ENCODE results near the gene DPP8.

GRCh38 chr15:65524226-65524625 lies 6.7 kb upstream of the DPP8 start:
- TF ChIP-seq ZNF184 (tag by site-specific recombination; IDR thresholded peaks at IDR 0.05): no peak
- TF ChIP-seq, protein P1, sequence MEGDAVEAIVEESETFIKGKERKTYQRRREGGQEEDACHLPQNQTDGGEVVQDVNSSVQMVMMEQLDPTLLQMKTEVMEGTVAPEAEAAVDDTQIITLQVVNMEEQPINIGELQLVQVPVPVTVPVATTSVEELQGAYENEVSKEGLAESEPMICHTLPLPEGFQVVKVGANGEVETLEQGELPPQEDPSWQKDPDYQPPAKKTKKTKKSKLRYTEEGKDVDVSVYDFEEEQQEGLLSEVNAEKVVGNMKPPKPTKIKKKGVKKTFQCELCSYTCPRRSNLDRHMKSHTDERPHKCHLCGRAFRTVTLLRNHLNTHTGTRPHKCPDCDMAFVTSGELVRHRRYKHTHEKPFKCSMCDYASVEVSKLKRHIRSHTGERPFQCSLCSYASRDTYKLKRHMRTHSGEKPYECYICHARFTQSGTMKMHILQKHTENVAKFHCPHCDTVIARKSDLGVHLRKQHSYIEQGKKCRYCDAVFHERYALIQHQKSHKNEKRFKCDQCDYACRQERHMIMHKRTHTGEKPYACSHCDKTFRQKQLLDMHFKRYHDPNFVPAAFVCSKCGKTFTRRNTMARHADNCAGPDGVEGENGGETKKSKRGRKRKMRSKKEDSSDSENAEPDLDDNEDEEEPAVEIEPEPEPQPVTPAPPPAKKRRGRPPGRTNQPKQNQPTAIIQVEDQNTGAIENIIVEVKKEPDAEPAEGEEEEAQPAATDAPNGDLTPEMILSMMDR (tag by site-specific recombination; IDR thresholded peaks at IDR 0.05): no peak
- no peak for TF ChIP-seq ZNF555 (tag by site-specific recombination; conservative IDR thresholded peaks at IDR 0.05)
- TF ChIP-seq PBX3 (CRISPR knock-in tag; IDR thresholded peaks at IDR 0.05): no peak
- no peak for TF ChIP-seq ZEB2 (tag by site-specific recombination; IDR thresholded peaks at IDR 0.05)
- TF ChIP-seq MEIS1 (CRISPR knock-in tag; IDR thresholded peaks at IDR 0.05; ENCODE audit: borderline replicate concordance): no peak
- no peak for TF ChIP-seq REST (tag by site-specific recombination; IDR thresholded peaks at IDR 0.05)
- no peak for TF ChIP-seq KLF10 (tag by site-specific recombination; IDR thresholded peaks at IDR 0.05)
- no peak for TF ChIP-seq ZSCAN4 (tag by site-specific recombination; IDR thresholded peaks at IDR 0.05)
- TF ChIP-seq, protein P2, sequence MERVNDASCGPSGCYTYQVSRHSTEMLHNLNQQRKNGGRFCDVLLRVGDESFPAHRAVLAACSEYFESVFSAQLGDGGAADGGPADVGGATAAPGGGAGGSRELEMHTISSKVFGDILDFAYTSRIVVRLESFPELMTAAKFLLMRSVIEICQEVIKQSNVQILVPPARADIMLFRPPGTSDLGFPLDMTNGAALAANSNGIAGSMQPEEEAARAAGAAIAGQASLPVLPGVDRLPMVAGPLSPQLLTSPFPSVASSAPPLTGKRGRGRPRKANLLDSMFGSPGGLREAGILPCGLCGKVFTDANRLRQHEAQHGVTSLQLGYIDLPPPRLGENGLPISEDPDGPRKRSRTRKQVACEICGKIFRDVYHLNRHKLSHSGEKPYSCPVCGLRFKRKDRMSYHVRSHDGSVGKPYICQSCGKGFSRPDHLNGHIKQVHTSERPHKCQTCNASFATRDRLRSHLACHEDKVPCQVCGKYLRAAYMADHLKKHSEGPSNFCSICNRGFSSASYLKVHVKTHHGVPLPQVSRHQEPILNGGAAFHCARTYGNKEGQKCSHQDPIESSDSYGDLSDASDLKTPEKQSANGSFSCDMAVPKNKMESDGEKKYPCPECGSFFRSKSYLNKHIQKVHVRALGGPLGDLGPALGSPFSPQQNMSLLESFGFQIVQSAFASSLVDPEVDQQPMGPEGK (tag by site-specific recombination; IDR thresholded peaks at IDR 0.05): no peak
- TF ChIP-seq, protein P3, sequence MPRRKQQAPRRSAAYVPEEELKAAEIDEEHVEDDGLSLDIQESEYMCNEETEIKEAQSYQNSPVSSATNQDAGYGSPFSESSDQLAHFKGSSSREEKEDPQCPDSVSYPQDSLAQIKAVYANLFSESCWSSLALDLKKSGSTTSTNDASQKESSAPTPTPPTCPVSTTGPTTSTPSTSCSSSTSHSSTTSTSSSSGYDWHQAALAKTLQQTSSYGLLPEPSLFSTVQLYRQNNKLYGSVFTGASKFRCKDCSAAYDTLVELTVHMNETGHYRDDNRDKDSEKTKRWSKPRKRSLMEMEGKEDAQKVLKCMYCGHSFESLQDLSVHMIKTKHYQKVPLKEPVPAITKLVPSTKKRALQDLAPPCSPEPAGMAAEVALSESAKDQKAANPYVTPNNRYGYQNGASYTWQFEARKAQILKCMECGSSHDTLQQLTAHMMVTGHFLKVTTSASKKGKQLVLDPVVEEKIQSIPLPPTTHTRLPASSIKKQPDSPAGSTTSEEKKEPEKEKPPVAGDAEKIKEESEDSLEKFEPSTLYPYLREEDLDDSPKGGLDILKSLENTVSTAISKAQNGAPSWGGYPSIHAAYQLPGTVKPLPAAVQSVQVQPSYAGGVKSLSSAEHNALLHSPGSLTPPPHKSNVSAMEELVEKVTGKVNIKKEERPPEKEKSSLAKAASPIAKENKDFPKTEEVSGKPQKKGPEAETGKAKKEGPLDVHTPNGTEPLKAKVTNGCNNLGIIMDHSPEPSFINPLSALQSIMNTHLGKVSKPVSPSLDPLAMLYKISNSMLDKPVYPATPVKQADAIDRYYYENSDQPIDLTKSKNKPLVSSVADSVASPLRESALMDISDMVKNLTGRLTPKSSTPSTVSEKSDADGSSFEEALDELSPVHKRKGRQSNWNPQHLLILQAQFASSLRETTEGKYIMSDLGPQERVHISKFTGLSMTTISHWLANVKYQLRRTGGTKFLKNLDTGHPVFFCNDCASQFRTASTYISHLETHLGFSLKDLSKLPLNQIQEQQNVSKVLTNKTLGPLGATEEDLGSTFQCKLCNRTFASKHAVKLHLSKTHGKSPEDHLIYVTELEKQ (tag by site-specific recombination; IDR thresholded peaks at IDR 0.05; ENCODE audit: borderline replicate concordance): no peak
